Central memory CD8-positive, alpha-beta T cell (primary cell): ENCODE results near the gene SLC16A12.
"Not testable (repeated sequence)": the region's sequence is repeated elsewhere in the genome, so short reads cannot be mapped to it uniquely, and the experiment has no call there.

ENCODE experiments used
- ATAC-seq: fragments of 150-1000 bp; cut with Tn5 transposase; replicated peaks from 2 replicates; pipeline ENCODE4 v1.10.0; 2022; ENCODE audit warnings: mild to moderate bottlenecking, moderate FRiP score, moderate number of reproducible peaks; ENCODE audit not compliant: poor library complexity, severe bottlenecking; ENCODE audit errors: extremely low read depth
- DNase-seq, 2 donors: peaks; one replicate each; pipeline ENCODE4 v3.0.0; 2021; ENCODE audit warnings: low spot score in 2 of 2
- H3K27ac Mint-ChIP-seq: one replicate; pipeline ENCODE4 v1.8.0; 2022; ENCODE audit warnings: low read depth, mild to moderate bottlenecking, moderate library complexity, mixed read lengths
- H3K27me3 Mint-ChIP-seq: one replicate; pipeline ENCODE4 v1.8.0; 2022; ENCODE audit warnings: mixed read lengths
- H3K36me3 Mint-ChIP-seq: one replicate; pipeline ENCODE4 v1.8.0; 2022; ENCODE audit warnings: mild to moderate bottlenecking, moderate library complexity, mixed read lengths; ENCODE audit not compliant: insufficient read depth
- H3K4me1 Mint-ChIP-seq: one replicate; pipeline ENCODE4 v1.8.0; 2022; ENCODE audit warnings: mixed read lengths
- H3K4me3 Mint-ChIP-seq: one replicate; pipeline ENCODE4 v1.8.0; 2022; ENCODE audit warnings: mild to moderate bottlenecking, moderate library complexity, mixed read lengths
- H3K9me3 Mint-ChIP-seq: one replicate; pipeline ENCODE4 v1.8.0; 2022; ENCODE audit warnings: mixed read lengths

Gene SLC16A12

GRCh38 chr10:89563311-89563710 is 27.9 kb upstream of the SLC16A12 start:
- no peaks in the 10 kb centered on the region for H3K36me3 Mint-ChIP-seq
- no peak overlapping the region for H3K4me3 Mint-ChIP-seq
- H3K27ac Mint-ChIP-seq, result no peak overlapping the region
- no peaks in the 10 kb centered on the region for H3K9me3 Mint-ChIP-seq
- H3K27me3 Mint-ChIP-seq, result peaks cover 59% of the 10 kb centered on the region
- no peak for ATAC-seq
- H3K4me1 Mint-ChIP-seq, result no peaks in the 10 kb centered on the region
- DNase-seq, result no peak

- H3K4me1 Mint-ChIP-seq, result no peaks in the 10 kb centered on the region
- peaks cover 2% of the 10 kb centered on the region for H3K36me3 Mint-ChIP-seq
- no peaks in the 10 kb centered on the region for H3K9me3 Mint-ChIP-seq
- no peak overlapping the region for H3K4me3 Mint-ChIP-seq
- DNase-seq, result no peak
- no peak for ATAC-seq
- no peak overlapping the region for H3K27ac Mint-ChIP-seq
- H3K27me3 Mint-ChIP-seq, result peaks cover 38% of the 10 kb centered on the region
These were observed 21.2 kb upstream of the SLC16A12 start for GRCh38 chr10:89556600-89556999.

- Mint-ChIP-seq H3K27ac (no peak overlapping the region), H3K36me3 (peaks cover 2% of the 10 kb centered on the region), H3K4me1 (no peaks in the 10 kb centered on the region), H3K27me3 (peaks cover 35% of the 10 kb centered on the region), H3K9me3 (no peaks in the 10 kb centered on the region), H3K4me3 (no peak overlapping the region)
- DNase-seq (no peak), ATAC-seq (no peak)
These were observed 20.5 kb upstream of the SLC16A12 start for GRCh38 chr10:89555688-89556445.

- Mint-ChIP-seq H3K9me3 (no peaks in the 10 kb centered on the region), H3K36me3 (peaks cover 2% of the 10 kb centered on the region), H3K4me3 (no peak overlapping the region), H3K4me1 (no peaks in the 10 kb centered on the region), H3K27me3 (peaks cover 36% of the 10 kb centered on the region), H3K27ac (no peak overlapping the region)
- no peak for ATAC-seq
- no peak for DNase-seq
These were observed 19.0 kb upstream of the SLC16A12 start for GRCh38 chr10:89554433-89554832.

GRCh38 chr10:89553064-89553734 is 17.8 kb upstream of the SLC16A12 start:
- H3K27ac Mint-ChIP-seq, result no peak overlapping the region
- H3K4me1 Mint-ChIP-seq, result no peaks in the 10 kb centered on the region
- H3K4me3 Mint-ChIP-seq, result no peak overlapping the region
- no peak for ATAC-seq
- peaks cover 2% of the 10 kb centered on the region for H3K36me3 Mint-ChIP-seq
- H3K27me3 Mint-ChIP-seq, result peaks cover 24% of the 10 kb centered on the region
- H3K9me3 Mint-ChIP-seq, result no peaks in the 10 kb centered on the region
- no peak for DNase-seq

- no peak for DNase-seq
These were observed 16.8 kb upstream of the SLC16A12 start for GRCh38 chr10:89552213-89552612.

GRCh38 chr10:89550509-89550908 is 15.1 kb upstream of the SLC16A12 start:
- Mint-ChIP-seq H3K27me3 (peaks cover 12% of the 10 kb centered on the region), H3K9me3 (no peaks in the 10 kb centered on the region), H3K27ac (no peak overlapping the region), H3K4me3 (no peak overlapping the region), H3K4me1 (no peaks in the 10 kb centered on the region), H3K36me3 (peaks cover 2% of the 10 kb centered on the region)
- DNase-seq (no peak), ATAC-seq (no peak)

More at GRCh38 chr10:89552213-89552612, 16.8 kb upstream of the SLC16A12 start:
- H3K4me1 Mint-ChIP-seq, result no peaks in the 10 kb centered on the region
- no peaks in the 10 kb centered on the region for H3K9me3 Mint-ChIP-seq
- H3K27me3 Mint-ChIP-seq, result peaks cover 14% of the 10 kb centered on the region
- ATAC-seq, result no peak
- no peak overlapping the region for H3K27ac Mint-ChIP-seq
- no peak overlapping the region for H3K4me3 Mint-ChIP-seq
- peaks cover 2% of the 10 kb centered on the region for H3K36me3 Mint-ChIP-seq

- Mint-ChIP-seq H3K36me3 (no peaks in the 10 kb centered on the region), H3K27ac (no peak overlapping the region), H3K9me3 (no peaks in the 10 kb centered on the region), H3K4me3 (no peak overlapping the region), H3K4me1 (no peaks in the 10 kb centered on the region), H3K27me3 (peaks cover 12% of the 10 kb centered on the region)
- DNase-seq, result no peak
- ATAC-seq, result no peak
These were observed 14.1 kb upstream of the SLC16A12 start for GRCh38 chr10:89549510-89549909.

GRCh38 chr10:89548673-89549072 is 13.3 kb upstream of the SLC16A12 start:
- no peak overlapping the region for H3K27ac Mint-ChIP-seq
- DNase-seq (no peak), ATAC-seq (no peak)
- peaks cover 12% of the 10 kb centered on the region for H3K27me3 Mint-ChIP-seq
- no peak overlapping the region for H3K4me3 Mint-ChIP-seq
- no peaks in the 10 kb centered on the region for H3K36me3 Mint-ChIP-seq
- no peaks in the 10 kb centered on the region for H3K4me1 Mint-ChIP-seq
- no peaks in the 10 kb centered on the region for H3K9me3 Mint-ChIP-seq

- no peaks in the 10 kb centered on the region for H3K36me3 Mint-ChIP-seq
- H3K4me1 Mint-ChIP-seq, result no peaks in the 10 kb centered on the region
- no peak for ATAC-seq
- peaks cover 15% of the 10 kb centered on the region for H3K27me3 Mint-ChIP-seq
- H3K9me3 Mint-ChIP-seq, result no peaks in the 10 kb centered on the region
- H3K27ac Mint-ChIP-seq, result no peak overlapping the region
- no peak for DNase-seq
- no peak overlapping the region for H3K4me3 Mint-ChIP-seq
These were observed 12.6 kb upstream of the SLC16A12 start for GRCh38 chr10:89547853-89548513.

GRCh38 chr10:89546651-89547050 is 11.3 kb upstream of the SLC16A12 start:
- peaks cover 24% of the 10 kb centered on the region for H3K27me3 Mint-ChIP-seq
- not testable (repeated sequence) for H3K36me3 Mint-ChIP-seq, H3K9me3 Mint-ChIP-seq, H3K4me1 Mint-ChIP-seq, H3K27ac Mint-ChIP-seq, DNase-seq, ATAC-seq, H3K4me3 Mint-ChIP-seq

- H3K4me3 Mint-ChIP-seq, result no peak overlapping the region
These were observed 8.4 kb upstream of the SLC16A12 start for GRCh38 chr10:89543841-89544240.

More at GRCh38 chr10:89543841-89544240, 8.4 kb upstream of the SLC16A12 start:
- Mint-ChIP-seq H3K9me3 (no peaks in the 10 kb centered on the region), H3K36me3 (no peaks in the 10 kb centered on the region), H3K27ac (no peak overlapping the region), H3K4me1 (no peaks in the 10 kb centered on the region), H3K27me3 (peaks cover 35% of the 10 kb centered on the region)
- ATAC-seq, result no peak
- DNase-seq, result no peak
